Calu3 (cell line): ENCODE data around the gene CACNA1G. TPM values are rescaled to one million over a fixed set of nuclear protein-coding genes. Genes with fewer than 3 reads are reported as not detected.

ENCODE experiments used
- BruUV-seq: library from RNA; stranded (reverse); fragments of 400-500 nt; replicated peaks from 2 replicates; lab custom pipeline; 2021; lab: Mats Ljungman, UMichigan
- CTCF ChIA-PET: fragments of 300-600 bp; sonication (Branson Sonifier 250); formaldehyde crosslinking; loops from one replicate; lab custom pipeline; 2022; ENCODE audit warnings: antibody characterized with exemption; lab: Charles Lee
- DNase-seq: peaks from one replicate; pipeline ENCODE4 v3.0.0; 2022
- H3K27ac Mint-ChIP-seq: one replicate; pipeline ENCODE4 v1.8.0; 2022; ENCODE audit warnings: mixed read lengths; ENCODE audit not compliant: unreplicated experiment
- H3K27me3 Mint-ChIP-seq: one replicate; pipeline ENCODE4 v1.8.0; 2022; ENCODE audit warnings: mixed read lengths; ENCODE audit not compliant: unreplicated experiment
- H3K36me3 Mint-ChIP-seq: one replicate; pipeline ENCODE4 v1.8.0; 2022; ENCODE audit warnings: mild to moderate bottlenecking, moderate library complexity, mixed read lengths; ENCODE audit not compliant: insufficient read depth, unreplicated experiment
- H3K4me1 Mint-ChIP-seq: one replicate; pipeline ENCODE4 v1.8.0; 2022; ENCODE audit warnings: mild to moderate bottlenecking, low read depth, mixed read lengths; ENCODE audit not compliant: unreplicated experiment
- H3K4me3 Mint-ChIP-seq: one replicate; pipeline ENCODE4 v1.8.0; 2022; ENCODE audit warnings: mild to moderate bottlenecking, low read depth, moderate library complexity, mixed read lengths; ENCODE audit not compliant: unreplicated experiment
- H3K9me3 Mint-ChIP-seq: one replicate; pipeline ENCODE4 v1.8.0; 2022; ENCODE audit warnings: low read depth, mixed read lengths; ENCODE audit not compliant: unreplicated experiment
- CTCF ChIP-seq: fragments of 200-600 bp; IDR thresholded peaks from one replicate; pipeline ENCODE4 v1.8.0; 2022; ENCODE audit warnings: antibody characterized with exemption; ENCODE audit not compliant: unreplicated experiment
- intact Hi-C: fragments of 100-400 bp; cut with micrococcal nuclease; formaldehyde crosslinking; loops from one replicate; pipeline ENCODE4 v1.10.0; 2022; ENCODE audit not compliant: unreplicated experiment
- total RNA-seq: library from RNA; stranded (reverse); gene quantifications from 2 replicates; pipeline ENCODE4 v1.2.3, GENCODE V29; 2022

The CACNA1G gene
- total RNA-seq, 1 experiment from 2014 or later: not detected

- CTCF ChIA-PET: no interaction called here
- intact Hi-C loops: loop anchor here (5.0 kb wide), 1 partner anchor 33 kb away; no protein-coding TSS in a partner anchor
- Mint-ChIP-seq H3K27ac (no peak overlapping the region), H3K4me3 (no peak overlapping the region), H3K9me3 (no peaks in the 10 kb centered on the region), H3K4me1 (peaks cover 34% of the 10 kb centered on the region), H3K36me3 (peaks cover 33% of the 10 kb centered on the region), H3K27me3 (peaks cover 20% of the 10 kb centered on the region)
- TF ChIP-seq CTCF: no peak
- DNase-seq: no peak
- no TSS peak for BruUV-seq
These were observed 30.7 kb upstream of the CACNA1G start for GRCh38 chr17:50529849-50530248.

- Mint-ChIP-seq H3K36me3 (peaks cover 41% of the 10 kb centered on the region), H3K27me3 (peaks cover 20% of the 10 kb centered on the region), H3K27ac (peak overlapping the region; percentile 63), H3K4me1 (peaks cover 47% of the 10 kb centered on the region), H3K4me3 (peak overlapping the region; percentile 85), H3K9me3 (no peaks in the 10 kb centered on the region)
- BruUV-seq: no TSS peak
- no peak for DNase-seq
- CTCF ChIA-PET: interaction anchor here (0.7 to 1.1 kb wide), 2 partner anchors 16 to 388 kb away, joined by 6 read pairs; no protein-coding TSS in a partner anchor
- no peak for TF ChIP-seq CTCF
- intact Hi-C loops: loop anchor here (1.0 to 5.0 kb wide), 2 partner anchors 34 to 49 kb away; no protein-coding TSS in a partner anchor
These were observed 29.0 kb upstream of the CACNA1G start for GRCh38 chr17:50531428-50532025.

- intact Hi-C loops: loop anchor here (1.0 to 5.0 kb wide), 2 partner anchors 35 to 50 kb away; no protein-coding TSS in a partner anchor
- peaks cover 20% of the 10 kb centered on the region for H3K27me3 Mint-ChIP-seq
- H3K4me1 Mint-ChIP-seq: peaks cover 47% of the 10 kb centered on the region
- peak within 1 kb of the TSS; percentile 85 for H3K4me3 Mint-ChIP-seq
- no peak for TF ChIP-seq CTCF
- peak within 1 kb of the TSS; percentile 63 for H3K27ac Mint-ChIP-seq
- peaks cover 51% of the 10 kb centered on the region for H3K36me3 Mint-ChIP-seq
- CTCF ChIA-PET: interaction anchor here (0.7 to 1.4 kb wide), 5 partner anchors 12 to 201 kb away, joined by 3 to 5 read pairs (median 4); no protein-coding TSS in a partner anchor
- DNase-seq: peak; percentile 95
- no peaks in the 10 kb centered on the region for H3K9me3 Mint-ChIP-seq
- no TSS peak for BruUV-seq
These were observed 28.0 kb upstream of the CACNA1G start, which contains the start of gene EPN3 for GRCh38 chr17:50532452-50533024. TSS of gene EPN3 (plus strand) at chr17:50532735. CDS start at chr17:50536557, 3,822 bp downstream.

GRCh38 chr17:50533185-50533584 lies 27.3 kb upstream of the CACNA1G start:
- peaks cover 17% of the 10 kb centered on the region for H3K27me3 Mint-ChIP-seq
- peak overlapping the region; percentile 85 for H3K4me3 Mint-ChIP-seq
- peaks cover 47% of the 10 kb centered on the region for H3K4me1 Mint-ChIP-seq
- peak overlapping the region; percentile 63 for H3K27ac Mint-ChIP-seq
- H3K36me3 Mint-ChIP-seq: peaks cover 57% of the 10 kb centered on the region
- DNase-seq: peak; percentile 47
- CTCF ChIA-PET: interaction anchor here (0.6 to 1.4 kb wide), 8 partner anchors 8 to 202 kb away, joined by 3 to 5 read pairs (median 3); no protein-coding TSS in a partner anchor
- H3K9me3 Mint-ChIP-seq: no peaks in the 10 kb centered on the region
- no peak for TF ChIP-seq CTCF
- intact Hi-C loops: loop anchor here (5.0 kb wide), 1 partner anchor 36 kb away; no protein-coding TSS in a partner anchor
- BruUV-seq: no TSS peak
